A549 (cell line): ENCODE data around the gene TMEM43. TPM values are rescaled to one million over a fixed set of nuclear protein-coding genes. Genes with fewer than 3 reads are reported as not detected.

Source experiments
- ATAC-seq, 2 experiments: fragments of 200-7000 bp in 1 of 2; fragments of >200 bp in 1 of 2; cut with Nextera tagmentation in 1 of 2; cut with Tn5 transposase in 1 of 2; 3 replicates each; pipeline versions ENCODE4 v1.8.0 to v1.9.1; 2018 to 2020; ENCODE audit warnings: mild to moderate bottlenecking in 1 of 2, moderate library complexity in 1 of 2
- CTCF ChIA-PET: fragments of 300-600 bp; sonication (Branson Sonifier 250); formaldehyde crosslinking; extraction: SDS; loops from one replicate; lab custom pipeline; 2021; ENCODE audit warnings: antibody characterized with exemption, inconsistent platforms; lab: Yijun Ruan, JAX
- POLR2A ChIA-PET: fragments of 350-600 bp; formaldehyde crosslinking; extraction: SDS; loops from one replicate; lab custom pipeline; 2021; ENCODE audit warnings: antibody characterized with exemption, inconsistent platforms; lab: Yijun Ruan, JAX
- DNase-seq, 2 experiments: peaks; one replicate each; pipeline versions ENCODE4 v3.0.0 to v3.0.0-alpha.2; 2011 to 2016; ENCODE audit warnings: low read depth in 1 of 2, low spot score in 1 of 2
- FAIRE-seq: peaks from 2 replicates; lab custom pipeline; 2011; peaks lifted over from hg19 to GRCh38; lab: Jason Lieb, UNC
- H3K27ac ChIP-seq, 2 experiments: fragments of >200 bp; sonication (Bioruptor Twin); formaldehyde crosslinking; 3 replicates each; pipeline ENCODE4 v1.5.1; 2016 to 2017
- H3K4me1 ChIP-seq: fragments of >200 bp; sonication (Bioruptor Twin); formaldehyde crosslinking; 3 replicates; pipeline ENCODE4 v1.6.1; 2016
- H3K4me2 ChIP-seq: fragments of >200 bp; sonication (Bioruptor Twin); formaldehyde crosslinking; 3 replicates; pipeline ENCODE4 v1.6.1; 2016
- H3K4me3 ChIP-seq: fragments of >200 bp; sonication (Bioruptor Twin); formaldehyde crosslinking; 3 replicates; pipeline ENCODE4 v1.5.1; 2016
- H3K9me3 ChIP-seq: fragments of >200 bp; sonication (Bioruptor Twin); formaldehyde crosslinking; 3 replicates; pipeline ENCODE4 v1.6.1; 2016
- ATOH8 ChIP-seq: fragments of 250-450 bp; sonication (Bioruptor Pico); IDR thresholded peaks from 2 replicates; pipeline ENCODE4 v1.5.0; 2020; ENCODE audit warnings: low read depth, mild to moderate bottlenecking, moderate library complexity
- BHLHE40 ChIP-seq: IDR thresholded peaks from 2 replicates; pipeline ENCODE4 v1.6.1; 2012; ENCODE audit warnings: low read depth, low read length, inconsistent platforms
- CBX2 ChIP-seq: fragments of 200-600 bp; sonication (generic); IDR thresholded peaks from 2 replicates; pipeline ENCODE4 v1.6.1; 2016; ENCODE audit warnings: low read depth, mild to moderate bottlenecking, borderline replicate concordance
- CEBPB ChIP-seq, 2 experiments: fragments of >200 bp in 1 of 2; sonication (Bioruptor Twin) in 1 of 2; formaldehyde crosslinking in 1 of 2; IDR thresholded peaks; 2 replicates each; pipeline ENCODE4 v1.6.1; 2012 to 2016
- CHD4 ChIP-seq: fragments of 200-600 bp; sonication (generic); IDR thresholded peaks from 2 replicates; pipeline ENCODE4 v1.6.1; 2016; ENCODE audit warnings: antibody characterized with exemption, mild to moderate bottlenecking, borderline replicate concordance
- EHF ChIP-seq: fragments of 250-450 bp; sonication (Bioruptor Pico); IDR thresholded peaks from 2 replicates; pipeline ENCODE4 v1.5.0; 2020; ENCODE audit warnings: mild to moderate bottlenecking
- FOSL2 ChIP-seq, 2 experiments: fragments of 450-650 bp in 1 of 2; fragments of >200 bp in 1 of 2; sonication (Bioruptor Twin) in 1 of 2; formaldehyde crosslinking; IDR thresholded peaks; 2 replicates each; pipeline versions ENCODE4 v1.5.0 to v1.6.1; 2016 to 2020; ENCODE audit warnings: mild to moderate bottlenecking in 1 of 2, moderate library complexity in 1 of 2
- FOXS1 ChIP-seq: fragments of 250-450 bp; sonication (Bioruptor Pico); IDR thresholded peaks from 2 replicates; pipeline ENCODE4 v1.5.0; 2020; ENCODE audit warnings: mild to moderate bottlenecking, moderate library complexity
- GATA3 ChIP-seq: IDR thresholded peaks from 2 replicates; pipeline ENCODE4 v1.6.1; 2012; ENCODE audit warnings: borderline replicate concordance
- HEYL ChIP-seq: fragments of 250-450 bp; sonication (Bioruptor Pico); IDR thresholded peaks from 2 replicates; pipeline ENCODE4 v1.8.0; 2021; ENCODE audit warnings: mild to moderate bottlenecking, moderate library complexity
- KDM1A ChIP-seq: fragments of 200-600 bp; sonication (generic); IDR thresholded peaks from 2 replicates; pipeline ENCODE4 v1.6.1; 2016; ENCODE audit warnings: low read depth, mild to moderate bottlenecking
- MAX ChIP-seq: IDR thresholded peaks from 2 replicates; pipeline ENCODE4 v1.6.1; 2012
- MYC ChIP-seq: IDR thresholded peaks from 2 replicates; pipeline ENCODE4 v1.6.1; 2012; ENCODE audit warnings: mild to moderate bottlenecking, inconsistent platforms, low read length, improper control_type of control experiment, borderline replicate concordance
- NPAS2 ChIP-seq: fragments of 250-450 bp; sonication (Bioruptor Pico); IDR thresholded peaks from 2 replicates; pipeline ENCODE4 v1.8.0; 2022; ENCODE audit warnings: mild to moderate bottlenecking, moderate library complexity, borderline replicate concordance
- PBX3 ChIP-seq: IDR thresholded peaks from 2 replicates; pipeline ENCODE4 v1.6.1; 2012
- RARB ChIP-seq: fragments of 250-450 bp; sonication (Bioruptor Pico); IDR thresholded peaks from 2 replicates; pipeline ENCODE4 v1.8.0; 2021; ENCODE audit warnings: mild to moderate bottlenecking, moderate library complexity
- RCOR1 ChIP-seq: fragments of 150-350 bp; IDR thresholded peaks from 2 replicates; pipeline ENCODE4 v1.6.1; 2014; ENCODE audit warnings: antibody characterized with exemption, low read length, low read depth
- RFX5 ChIP-seq: fragments of 450-650 bp; IDR thresholded peaks from 2 replicates; pipeline ENCODE4 v1.7.1; 2014; ENCODE audit warnings: antibody characterized with exemption, mild to moderate bottlenecking, moderate library complexity
- RNF2 ChIP-seq: fragments of 200-600 bp; sonication (generic); IDR thresholded peaks from 2 replicates; pipeline ENCODE4 v1.6.1; 2016; ENCODE audit warnings: low read depth, mild to moderate bottlenecking, antibody characterized with exemption, moderate library complexity, borderline replicate concordance
- SMC3 ChIP-seq: fragments of >200 bp; sonication (Bioruptor Twin); formaldehyde crosslinking; IDR thresholded peaks from 3 replicates; pipeline ENCODE4 v1.6.1; 2018; ENCODE audit warnings: inconsistent platforms
- TFCP2L1 ChIP-seq: fragments of 250-450 bp; sonication (Bioruptor Pico); IDR thresholded peaks from 2 replicates; pipeline ENCODE4 v1.5.0; 2021; ENCODE audit warnings: mild to moderate bottlenecking
- TP53 ChIP-seq: fragments of 250-450 bp; sonication (Bioruptor Pico); IDR thresholded peaks from 2 replicates; pipeline ENCODE4 v1.5.0; 2021; ENCODE audit warnings: mild to moderate bottlenecking, moderate library complexity
- USF2 ChIP-seq: fragments of 450-650 bp; IDR thresholded peaks from 2 replicates; pipeline ENCODE4 v1.6.1; 2014; ENCODE audit warnings: antibody characterized with exemption
- WGBS: methylation state at CpG from one replicate; pipeline ENCODE4 v1.1.6; 2017; ENCODE audit errors: missing lambda C conversion rate; 5-methylcytosine and 5-hydroxymethylcytosine counted together
- polyA plus RNA-seq, 4 experiments: library from polyadenylated mRNA; depleted of rRNA in 3 of 4; stranded (reverse); fragments of >200 nt; fragmentation: RNase III in 1 of 4; extraction: RNeasy Plus Mini Kit Qiagen cat#74134 plus additional on column Dnase treatment in 1 of 4; gene quantifications; 2 replicates in 3 of 4; 3 replicates in 1 of 4; pipeline ENCODE4 v1.2.3, GENCODE V29; 2011 to 2017

Gene TMEM43
- polyA plus RNA-seq, 2 of the 4 experiments (the other 2 are of a cell fraction): 41.1 to 79.0 TPM

GRCh38 chr3:14145236-14145635, 20.4 kb downstream of the TMEM43 start:
- Histone ChIP-seq H3K4me3 (no peak overlapping the region), H3K4me1 (peaks cover 31% of the 10 kb centered on the region), H3K4me2 (peak overlapping the region; percentile 81), H3K9me3 (no peaks in the 10 kb centered on the region), H3K27ac (peak overlapping the region; percentile 76 to 88)
- ATAC-seq (no peak), FAIRE-seq (no peak), DNase-seq (no peak)
- no peak for TF ChIP-seq KDM1A
- no peak for TF ChIP-seq MAX
- TF ChIP-seq RCOR1: no peak
- TF ChIP-seq FOSL2 (IDR thresholded peaks at IDR 0.05): no peak
- TF ChIP-seq FOSL2 (CRISPR knock-in tag; IDR thresholded peaks at IDR 0.05): no peak
- TF ChIP-seq NPAS2: no peak
- TF ChIP-seq ATOH8 (CRISPR knock-in tag): no peak
- TF ChIP-seq GATA3: no peak
- TF ChIP-seq TP53 (CRISPR knock-in tag): no peak
- TF ChIP-seq MYC: no peak
- TF ChIP-seq RNF2: no peak
- TF ChIP-seq HEYL (CRISPR knock-in tag): no peak
- TF ChIP-seq TFCP2L1 (CRISPR knock-in tag): no peak
- no peak for TF ChIP-seq CHD4
- no peak for TF ChIP-seq RFX5
- TF ChIP-seq RARB: no peak
- no peak for TF ChIP-seq PBX3
- TF ChIP-seq EHF (CRISPR knock-in tag): no peak
- POLR2A ChIA-PET: interaction anchor here (1.7 to 4.6 kb wide), 3 partner anchors 20 to 33 kb away, joined by 6 to 35 read pairs (median 31); partner anchors contain the start of genes CHCHD4, LSM3, TMEM43 and XPC
- 92% methylated on average over 9 of the region's 9 CpGs for WGBS
- CTCF ChIA-PET: interaction anchor here (0.6 to 2.3 kb wide), 13 partner anchors 10 to 488 kb away, joined by 3 to 14 read pairs (median 4); partner anchors contain the start of genes CHCHD4 and TMEM43

- no peak for TF ChIP-seq FOXS1 (CRISPR knock-in tag)
- no peak for TF ChIP-seq RARB
- TF ChIP-seq CBX2: no peak
- TF ChIP-seq CEBPB (IDR thresholded peaks at IDR 0.05): no peak
- TF ChIP-seq SMC3: no peak
- no peak for TF ChIP-seq BHLHE40
- TF ChIP-seq USF2: no peak
- TF ChIP-seq TFCP2L1 (CRISPR knock-in tag): no peak
- TF ChIP-seq, all 56 proteins: peak for 0
- FAIRE-seq (no peak), DNase-seq (no peak), ATAC-seq (no peak)
- no peaks in the 10 kb centered on the region for H3K9me3 ChIP-seq
- peak overlapping the region; percentile 76 to 88 for H3K27ac ChIP-seq
- peak overlapping the region; percentile 81 for H3K4me2 ChIP-seq
- CTCF ChIA-PET: interaction anchor here (0.6 to 2.3 kb wide), 13 partner anchors 9 to 488 kb away, joined by 3 to 14 read pairs (median 3); partner anchors contain the start of genes CHCHD4 and TMEM43
- no peak overlapping the region for H3K4me3 ChIP-seq
- WGBS: 92% methylated on average over 10 of the region's 10 CpGs
- peaks cover 31% of the 10 kb centered on the region for H3K4me1 ChIP-seq
- POLR2A ChIA-PET: interaction anchor here (3.0 to 4.6 kb wide), 2 partner anchors 21 to 32 kb away, joined by 31 to 35 read pairs; partner anchors contain the start of genes CHCHD4, LSM3, TMEM43 and XPC
Observed at GRCh38 chr3:14145670-14146380, 21.0 kb downstream of the TMEM43 start.
